ENCODE data around the gene CTNS. TPM values are rescaled to one million over a fixed set of nuclear protein-coding genes. Genes with fewer than 3 reads are reported as not detected.

The CTNS gene
- total and polyA plus RNA-seq, 2 of the 13 experiments (the other 11 are each of a cell fraction or from before 2014, with no cell fraction given): 9.5 to 13.7 TPM

GRCh38 chr17:3667366-3668278 is 31.1 kb downstream of the CTNS start (continued):
- TF ChIP-seq ZNF761 (CRISPR knock-in tag; conservative IDR thresholded peaks at IDR 0.05) (peak; percentile 8; the same call in 1 of the 2 replicates), ZNF136 (CRISPR knock-in tag; IDR thresholded peaks at IDR 0.05; ENCODE audit: low read depth) (no peak), NFATC3 (CRISPR knock-in tag; IDR thresholded peaks at IDR 0.05) (no peak), TARDBP (CRISPR knock-in tag; IDR thresholded peaks at IDR 0.05) (peak; percentile 69), ZNF18 (CRISPR knock-in tag; IDR thresholded peaks at IDR 0.05; ENCODE audit: insufficient replicate concordance) (peak; percentile 73), SUZ12 (IDR thresholded peaks at IDR 0.05; ENCODE audit: low read depth, low read length) (no peak), HMG20B (CRISPR knock-in tag; conservative IDR thresholded peaks at IDR 0.05) (0 out of 2 replicates have a peak, but pooled peaks have one; percentile 2), GPN1 (CRISPR knock-in tag; IDR thresholded peaks at IDR 0.05; ENCODE audit: borderline replicate concordance) (no peak), ATF3 (CRISPR knock-in tag; IDR thresholded peaks at IDR 0.05) (peak; percentile 70), ZNF530 (CRISPR knock-in tag; IDR thresholded peaks at IDR 0.05; ENCODE audit: low read depth) (peak; percentile 66; the same call in 1 of the 2 replicates), MED1 (CRISPR knock-in tag; IDR thresholded peaks at IDR 0.05) (0 out of 2 replicates have a peak, but pooled peaks have one; percentile 1), ZNF605 (CRISPR knock-in tag; IDR thresholded peaks at IDR 0.05) (peak; percentile 58; the same call in 1 of the 2 replicates), MTA1 (CRISPR knock-in tag; IDR thresholded peaks at IDR 0.05; ENCODE audit: borderline replicate concordance) (no peak), ZNF431 (CRISPR knock-in tag; IDR thresholded peaks at IDR 0.05; ENCODE audit: borderline replicate concordance, low read depth) (peak; percentile 87; the same call in 1 of the 2 replicates), HIC2 (CRISPR knock-in tag; IDR thresholded peaks at IDR 0.05; ENCODE audit: low read depth) (no peak), DZIP1 (CRISPR knock-in tag; IDR thresholded peaks at IDR 0.05) (0 out of 2 replicates have a peak, but pooled peaks have one; percentile 42), PATZ1 (CRISPR knock-in tag; IDR thresholded peaks at IDR 0.05) (peak; percentile 92), NRL (CRISPR knock-in tag; IDR thresholded peaks at IDR 0.05; ENCODE audit: borderline replicate concordance) (peak; percentile 47; the same call in 1 of the 2 replicates), PITX1 (CRISPR knock-in tag; IDR thresholded peaks at IDR 0.05) (peak; percentile 70; the same call in 1 of the 2 replicates), ZNF776 (CRISPR knock-in tag; IDR thresholded peaks at IDR 0.05) (peak; percentile 57)

All from HepG2 (cell line).